GM12878 (cell line): ENCODE measurements around the gene KIRREL3. TPM values are rescaled to one million over a fixed set of nuclear protein-coding genes. Genes with fewer than 3 reads are reported as not detected.
A peak's percentile ranks its signal among the peaks of the same experiment; 100 is the strongest.

ENCODE experiments used
- NR2C2 ChIP-seq: IDR thresholded peaks from 2 replicates; pipeline ENCODE4 v1.6.1; 2011; ENCODE audit warnings: borderline replicate concordance, low read depth; ENCODE audit not compliant: control insufficient read depth, insufficient read length
- POLR2AphosphoS2 ChIP-seq: IDR thresholded peaks from 2 replicates; pipeline ENCODE4 v1.6.1; 2011; ENCODE audit warnings: low read depth, mild to moderate bottlenecking, low read length, improper control_type of control experiment, moderate library complexity
- SUZ12 ChIP-seq: fragments of 200-600 bp; sonication (generic); IDR thresholded peaks from one replicate; pipeline ENCODE4 v1.6.1; 2018; ENCODE audit warnings: antibody characterized with exemption, mild to moderate bottlenecking; ENCODE audit not compliant: unreplicated experiment
- TARDBP ChIP-seq: IDR thresholded peaks from 2 replicates; pipeline ENCODE4 v1.6.1; 2016; ENCODE audit warnings: borderline replicate concordance
- polyA plus RNA-seq, 11 experiments: library from polyadenylated mRNA; depleted of rRNA in 4 of 11; unstranded in 6 of 11; stranded (reverse) in 5 of 11; fragments of >200 nt; fragmentation: Nextera tagmentation in 4 of 11; fragmentation: Illumina TruSeq in 1 of 11; extraction: Ambion mirVana in 4 of 11; extraction: Trizol in 1 of 11; gene quantifications; 1 replicate in 1 of 11; 2 replicates in 10 of 11; pipeline versions ENCODE4 v1.2.1 to v1.2.3, GENCODE V29; 2011 to 2016; ENCODE audit warnings: inconsistent platforms in 2 of 11, missing spikeins in 2 of 11, low read depth in 1 of 11
- total RNA-seq, 4 experiments: library from RNA; depleted of rRNA in 3 of 4; stranded (reverse); fragments of >200 nt in 3 of 4; fragmentation: Illumina TruSeq in 1 of 4; extraction: Trizol in 1 of 4; gene quantifications; 2 replicates each; pipeline versions ENCODE4 v1.2.1 to v1.2.3, GENCODE V29; 2013 to 2021
- TF ChIP-seq, protein P1 (sequence below): fragments of 450-650 bp; formaldehyde crosslinking; IDR thresholded peaks from 2 replicates; pipeline ENCODE4 v1.4.0; 2020; ENCODE audit warnings: mild to moderate bottlenecking, moderate library complexity
- TF ChIP-seq, protein P2 (sequence below), 3 experiments: IDR thresholded peaks in 2 of 3; conservative IDR thresholded peaks in 1 of 3; 2 replicates each; pipeline ENCODE4 v1.5.1; 2011; ENCODE audit warnings: low read depth in 3 of 3, low read length in 3 of 3, mild to moderate bottlenecking in 3 of 3, control low read depth in 2 of 3, moderate library complexity in 2 of 3, inconsistent platforms in 1 of 3, mixed read lengths in 1 of 3; ENCODE audit not compliant: control insufficient read depth in 2 of 3, insufficient read depth in 1 of 3; ENCODE audit errors: extremely low read depth in 1 of 3
- TF ChIP-seq, protein P3 (sequence below): fragments of 450-650 bp; IDR thresholded peaks from 2 replicates; pipeline ENCODE4 v1.6.1; 2014; ENCODE audit warnings: mild to moderate bottlenecking

Gene KIRREL3
- total and polyA plus RNA-seq, 10 of the 15 experiments (the other 5 are each of a cell fraction or from before 2014, with no cell fraction given) = under 0.01 TPM; not detected in 9

DNA sequence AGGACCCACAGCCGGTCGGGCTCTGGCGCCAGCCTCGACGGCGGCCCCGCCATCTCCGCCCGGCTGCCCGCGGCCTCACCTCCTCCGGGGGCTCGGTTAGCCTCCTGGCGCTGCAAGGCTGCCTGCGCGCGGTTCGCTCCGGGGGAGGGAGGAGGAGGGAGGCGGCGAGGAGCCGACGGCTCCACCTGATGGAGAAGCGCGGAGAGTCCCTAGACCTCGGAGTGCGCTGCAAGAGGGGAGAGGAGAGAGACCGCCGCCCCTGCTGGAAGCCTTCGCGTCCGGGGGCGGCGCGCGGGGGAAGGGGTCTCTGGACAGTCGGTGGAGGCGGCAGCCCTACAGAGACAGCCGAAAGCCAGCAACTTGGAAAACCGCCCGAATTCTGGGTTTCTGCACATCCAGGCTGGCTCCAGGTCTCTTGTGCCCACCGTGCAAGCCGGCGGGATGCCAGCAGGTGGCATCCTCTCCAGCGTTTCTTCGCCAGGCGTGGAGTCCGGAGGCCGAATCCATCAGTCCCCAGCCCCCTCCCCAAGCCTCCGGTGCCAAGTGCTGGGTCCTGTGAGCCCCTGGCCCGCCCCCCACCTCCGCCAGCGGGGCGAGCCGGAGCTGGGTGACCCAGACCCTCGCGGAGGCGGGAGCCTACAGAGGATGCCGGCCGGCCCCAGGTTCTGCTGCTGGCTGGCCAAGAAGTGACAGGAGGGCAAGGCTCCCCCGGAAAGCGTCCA lies 2.9 kb upstream of the KIRREL3 start (continued):
- TF ChIP-seq, protein P1, sequence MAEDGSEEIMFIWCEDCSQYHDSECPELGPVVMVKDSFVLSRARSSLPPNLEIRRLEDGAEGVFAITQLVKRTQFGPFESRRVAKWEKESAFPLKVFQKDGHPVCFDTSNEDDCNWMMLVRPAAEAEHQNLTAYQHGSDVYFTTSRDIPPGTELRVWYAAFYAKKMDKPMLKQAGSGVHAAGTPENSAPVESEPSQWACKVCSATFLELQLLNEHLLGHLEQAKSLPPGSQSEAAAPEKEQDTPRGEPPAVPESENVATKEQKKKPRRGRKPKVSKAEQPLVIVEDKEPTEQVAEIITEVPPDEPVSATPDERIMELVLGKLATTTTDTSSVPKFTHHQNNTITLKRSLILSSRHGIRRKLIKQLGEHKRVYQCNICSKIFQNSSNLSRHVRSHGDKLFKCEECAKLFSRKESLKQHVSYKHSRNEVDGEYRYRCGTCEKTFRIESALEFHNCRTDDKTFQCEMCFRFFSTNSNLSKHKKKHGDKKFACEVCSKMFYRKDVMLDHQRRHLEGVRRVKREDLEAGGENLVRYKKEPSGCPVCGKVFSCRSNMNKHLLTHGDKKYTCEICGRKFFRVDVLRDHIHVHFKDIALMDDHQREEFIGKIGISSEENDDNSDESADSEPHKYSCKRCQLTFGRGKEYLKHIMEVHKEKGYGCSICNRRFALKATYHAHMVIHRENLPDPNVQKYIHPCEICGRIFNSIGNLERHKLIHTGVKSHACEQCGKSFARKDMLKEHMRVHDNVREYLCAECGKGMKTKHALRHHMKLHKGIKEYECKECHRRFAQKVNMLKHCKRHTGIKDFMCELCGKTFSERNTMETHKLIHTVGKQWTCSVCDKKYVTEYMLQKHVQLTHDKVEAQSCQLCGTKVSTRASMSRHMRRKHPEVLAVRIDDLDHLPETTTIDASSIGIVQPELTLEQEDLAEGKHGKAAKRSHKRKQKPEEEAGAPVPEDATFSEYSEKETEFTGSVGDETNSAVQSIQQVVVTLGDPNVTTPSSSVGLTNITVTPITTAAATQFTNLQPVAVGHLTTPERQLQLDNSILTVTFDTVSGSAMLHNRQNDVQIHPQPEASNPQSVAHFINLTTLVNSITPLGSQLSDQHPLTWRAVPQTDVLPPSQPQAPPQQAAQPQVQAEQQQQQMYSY (CRISPR knock-in tag) = no peak
- no peak for TF ChIP-seq TARDBP
- TF ChIP-seq POLR2AphosphoS2 = no peak
- TF ChIP-seq, protein P2, sequence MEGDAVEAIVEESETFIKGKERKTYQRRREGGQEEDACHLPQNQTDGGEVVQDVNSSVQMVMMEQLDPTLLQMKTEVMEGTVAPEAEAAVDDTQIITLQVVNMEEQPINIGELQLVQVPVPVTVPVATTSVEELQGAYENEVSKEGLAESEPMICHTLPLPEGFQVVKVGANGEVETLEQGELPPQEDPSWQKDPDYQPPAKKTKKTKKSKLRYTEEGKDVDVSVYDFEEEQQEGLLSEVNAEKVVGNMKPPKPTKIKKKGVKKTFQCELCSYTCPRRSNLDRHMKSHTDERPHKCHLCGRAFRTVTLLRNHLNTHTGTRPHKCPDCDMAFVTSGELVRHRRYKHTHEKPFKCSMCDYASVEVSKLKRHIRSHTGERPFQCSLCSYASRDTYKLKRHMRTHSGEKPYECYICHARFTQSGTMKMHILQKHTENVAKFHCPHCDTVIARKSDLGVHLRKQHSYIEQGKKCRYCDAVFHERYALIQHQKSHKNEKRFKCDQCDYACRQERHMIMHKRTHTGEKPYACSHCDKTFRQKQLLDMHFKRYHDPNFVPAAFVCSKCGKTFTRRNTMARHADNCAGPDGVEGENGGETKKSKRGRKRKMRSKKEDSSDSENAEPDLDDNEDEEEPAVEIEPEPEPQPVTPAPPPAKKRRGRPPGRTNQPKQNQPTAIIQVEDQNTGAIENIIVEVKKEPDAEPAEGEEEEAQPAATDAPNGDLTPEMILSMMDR (IDR thresholded peaks at IDR 0.05 in 2 of 3, conservative IDR thresholded peaks at IDR 0.05 in 1 of 3; ENCODE audit: control insufficient read depth in 2 of 3, extremely low read depth in 1 of 3, insufficient read depth in 1 of 3, low read depth in 3 of 3, low read length in 3 of 3) = peak; percentile 16 to 20 (median 17); a peak in 2 of 6 replicates
- no peak for TF ChIP-seq NR2C2
- TF ChIP-seq, protein P3, sequence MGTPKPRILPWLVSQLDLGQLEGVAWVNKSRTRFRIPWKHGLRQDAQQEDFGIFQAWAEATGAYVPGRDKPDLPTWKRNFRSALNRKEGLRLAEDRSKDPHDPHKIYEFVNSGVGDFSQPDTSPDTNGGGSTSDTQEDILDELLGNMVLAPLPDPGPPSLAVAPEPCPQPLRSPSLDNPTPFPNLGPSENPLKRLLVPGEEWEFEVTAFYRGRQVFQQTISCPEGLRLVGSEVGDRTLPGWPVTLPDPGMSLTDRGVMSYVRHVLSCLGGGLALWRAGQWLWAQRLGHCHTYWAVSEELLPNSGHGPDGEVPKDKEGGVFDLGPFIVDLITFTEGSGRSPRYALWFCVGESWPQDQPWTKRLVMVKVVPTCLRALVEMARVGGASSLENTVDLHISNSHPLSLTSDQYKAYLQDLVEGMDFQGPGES = no peak
- TF ChIP-seq SUZ12 = peak; percentile 29
